Large intestine (tissue), 3 donors: ENCODE measurements around the gene POP5. TPM values are rescaled to one million over a fixed set of nuclear protein-coding genes. Genes with fewer than 3 reads are reported as not detected.
"Not testable (repeated sequence)": the region's sequence is repeated elsewhere in the genome, so short reads cannot be mapped to it uniquely, and the experiment has no call there.

ENCODE experiments used
- DNase-seq, 2 donors: peaks; one replicate each; pipeline versions ENCODE4 v3.0.0 to v3.0.0-alpha.2; 2013
- H3K27ac ChIP-seq: one replicate; pipeline ENCODE4 v1.5.1; 2013; ENCODE audit warnings: low read length
- H3K27me3 ChIP-seq: 2 replicates; pipeline ENCODE4 v1.6.1; 2013; ENCODE audit warnings: low read length; ENCODE audit not compliant: control insufficient read depth, insufficient read depth
- H3K36me3 ChIP-seq: 2 replicates; pipeline ENCODE4 v1.6.1; 2013; ENCODE audit warnings: low read length; ENCODE audit not compliant: control insufficient read depth, insufficient read depth
- H3K4me1 ChIP-seq: one replicate; pipeline ENCODE4 v1.6.1; 2013; ENCODE audit warnings: low read length; ENCODE audit not compliant: control insufficient read depth, insufficient read depth
- H3K4me3 ChIP-seq: one replicate; pipeline ENCODE4 v1.5.1; 2013; ENCODE audit warnings: low read length
- H3K9me3 ChIP-seq: one replicate; pipeline ENCODE4 v1.6.1; 2013; ENCODE audit warnings: mild to moderate bottlenecking, low read depth, low read length, moderate library complexity; ENCODE audit not compliant: control insufficient read depth
- WGBS: methylation state at CpG from one replicate; pipeline ENCODE4 v1.1.5; 2013; ENCODE audit warnings: low lambda C conversion rate; ENCODE audit not compliant: insufficient coverage; 5-methylcytosine and 5-hydroxymethylcytosine counted together
- polyA plus RNA-seq: library from polyadenylated mRNA; unstranded; fragments of 120-200 nt; gene quantifications from one replicate; pipeline ENCODE4 v1.2.1, GENCODE V29; 2013

The POP5 gene
- polyA plus RNA-seq, 1 donor, result 57.1 TPM

DNA sequence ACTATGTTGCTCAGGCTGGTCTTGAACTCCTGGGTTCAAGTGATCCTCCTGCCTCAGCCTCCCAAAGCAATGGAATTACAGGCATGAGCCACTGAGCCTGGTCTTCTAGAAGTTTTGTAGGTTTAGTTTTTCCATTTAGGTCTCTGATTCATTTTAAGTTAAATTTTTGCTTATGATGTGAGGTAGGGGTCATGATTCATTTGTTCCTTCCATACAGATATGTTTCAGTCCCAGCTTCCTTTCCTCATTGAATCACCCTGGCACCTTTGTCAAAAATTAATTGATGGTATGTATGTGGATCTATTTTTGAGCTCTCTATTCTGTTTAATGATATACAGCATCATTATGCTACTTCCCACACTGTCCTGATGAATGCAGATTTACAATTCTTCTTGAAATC is 33.6 kb upstream of the POP5 start:
- no peak overlapping the region for H3K27ac ChIP-seq
- no peaks in the 10 kb centered on the region for H3K36me3 ChIP-seq
- no peak overlapping the region for H3K4me3 ChIP-seq
- H3K9me3 ChIP-seq, result no peaks in the 10 kb centered on the region
- peaks cover 9% of the 10 kb centered on the region for H3K27me3 ChIP-seq
- no peaks in the 10 kb centered on the region for H3K4me1 ChIP-seq
- DNase-seq, result no peak

- H3K4me3 ChIP-seq, H3K36me3 ChIP-seq, H3K9me3 ChIP-seq, H3K4me1 ChIP-seq, H3K27ac ChIP-seq, H3K27me3 ChIP-seq, DNase-seq: not testable (repeated sequence)
- WGBS, result no CpG with 5 or more reads among the region's 1 CpG
Observed at GRCh38 chr12:120611534-120611933, 30.3 kb upstream of the POP5 start.

DNA sequence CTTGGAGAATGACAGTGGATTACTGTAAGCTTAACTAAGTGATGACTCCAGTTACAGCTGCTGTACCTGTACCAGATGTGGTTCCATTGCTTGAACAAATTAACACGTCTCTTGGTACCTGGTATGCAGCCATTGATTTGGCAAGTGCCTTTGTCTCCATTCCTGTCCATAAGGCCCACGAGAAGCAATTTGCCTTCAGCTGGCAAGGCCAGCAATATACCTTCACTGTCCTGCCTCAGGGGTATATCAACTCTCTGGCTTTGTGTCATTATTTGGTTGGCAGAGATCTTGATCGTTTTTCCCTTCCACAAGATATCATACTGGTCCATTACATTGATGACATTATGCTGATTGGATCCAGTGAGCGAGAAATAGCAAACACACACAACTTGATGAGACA is 29.4 kb upstream of the POP5 start:
- Histone ChIP-seq H3K27me3 (no peaks in the 10 kb centered on the region), H3K4me3 (no peak overlapping the region)
- 100% methylated on average over 1 of the region's 4 CpGs for WGBS

DNA sequence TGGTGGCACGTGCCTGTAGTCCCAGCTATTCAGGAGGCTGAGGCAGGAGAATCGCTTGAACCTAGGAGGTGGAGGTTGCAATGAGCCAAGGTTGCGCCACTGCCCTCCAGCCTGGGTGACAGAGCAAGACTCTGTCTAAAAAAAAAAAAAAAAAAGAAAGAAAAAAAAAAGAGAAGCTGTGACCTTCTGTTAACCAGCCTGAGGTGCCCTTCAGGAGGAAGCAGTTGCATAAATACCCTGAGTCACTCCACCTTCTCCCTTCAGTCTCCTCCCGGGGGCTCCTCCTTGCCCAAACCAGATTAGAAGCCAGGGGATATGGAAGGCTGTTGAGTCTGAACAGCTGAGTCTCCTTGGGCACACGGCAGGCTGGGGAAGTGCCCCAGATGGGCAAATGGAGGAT is 21.2 kb upstream of the POP5 start:
- H3K9me3 ChIP-seq, H3K4me1 ChIP-seq, DNase-seq, H3K4me3 ChIP-seq, H3K27ac ChIP-seq, H3K36me3 ChIP-seq: not testable (repeated sequence)
- peaks cover 12% of the 10 kb centered on the region for H3K27me3 ChIP-seq
- WGBS, result 0% methylated on average over 1 of the region's 5 CpGs

More for the DNA sequence above, 29.4 kb upstream of the POP5 start:
- H3K27ac ChIP-seq, result no peak overlapping the region
- no peaks in the 10 kb centered on the region for H3K9me3 ChIP-seq
- DNase-seq, result no peak
- H3K4me1 ChIP-seq, result no peaks in the 10 kb centered on the region
- H3K36me3 ChIP-seq, result no peaks in the 10 kb centered on the region

GRCh38 chr12:120599672-120600552 is 18.7 kb upstream of the POP5 start:
- H3K4me1 ChIP-seq, result no peaks in the 10 kb centered on the region
- H3K36me3 ChIP-seq, result no peaks in the 10 kb centered on the region
- H3K27me3 ChIP-seq, result peaks cover 12% of the 10 kb centered on the region
- 83% methylated on average over 11 of the region's 23 CpGs for WGBS
- no peak overlapping the region for H3K4me3 ChIP-seq
- DNase-seq, result no peak
- no peak overlapping the region for H3K27ac ChIP-seq
- H3K9me3 ChIP-seq, result no peaks in the 10 kb centered on the region

GRCh38 chr12:120598674-120599463 is 17.7 kb upstream of the POP5 start:
- Histone ChIP-seq H3K27me3 (peaks cover 12% of the 10 kb centered on the region), H3K36me3 (no peaks in the 10 kb centered on the region), H3K27ac (no peak overlapping the region), H3K4me1 (no peaks in the 10 kb centered on the region), H3K4me3 (no peak overlapping the region), H3K9me3 (no peaks in the 10 kb centered on the region)
- no CpG with 5 or more reads among the region's 13 CpGs for WGBS
- peak in 1 of 2 donors; percentile 39 for DNase-seq

DNA sequence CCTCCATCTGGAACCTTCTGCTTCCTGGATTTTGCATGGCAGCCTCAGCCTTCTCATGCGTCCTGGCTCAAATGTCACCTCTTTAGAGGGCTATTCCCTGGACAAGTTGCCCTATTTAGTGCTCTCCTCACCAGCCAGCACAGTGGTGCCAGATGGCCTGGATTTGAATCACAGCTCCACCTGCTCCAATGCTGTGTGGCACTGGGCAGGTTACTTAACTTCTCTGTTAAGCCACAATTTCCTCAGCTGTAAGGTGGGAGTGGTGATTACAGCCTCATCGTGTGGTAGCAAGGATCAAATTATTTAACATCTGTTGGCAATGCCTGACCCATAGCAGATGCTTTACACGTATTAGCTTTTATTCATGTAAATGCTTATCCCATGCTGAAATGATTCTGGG is 16.7 kb upstream of the POP5 start:
- H3K4me1 ChIP-seq, result no peaks in the 10 kb centered on the region
- no peak for DNase-seq
- H3K9me3 ChIP-seq, result no peaks in the 10 kb centered on the region
- peaks cover 12% of the 10 kb centered on the region for H3K27me3 ChIP-seq
- 60% methylated on average over 1 of the region's 3 CpGs for WGBS
- no peaks in the 10 kb centered on the region for H3K36me3 ChIP-seq
- no peak overlapping the region for H3K27ac ChIP-seq
- no peak overlapping the region for H3K4me3 ChIP-seq

GRCh38 chr12:120596901-120597300 is 15.7 kb upstream of the POP5 start:
- DNase-seq, result no peak
- Histone ChIP-seq H3K36me3 (no peaks in the 10 kb centered on the region), H3K4me3 (no peak overlapping the region), H3K4me1 (no peaks in the 10 kb centered on the region), H3K9me3 (no peaks in the 10 kb centered on the region), H3K27me3 (peaks cover 12% of the 10 kb centered on the region), H3K27ac (no peak overlapping the region)
- WGBS, result no CpG with 5 or more reads among the region's 3 CpGs

- H3K4me1 ChIP-seq, result peaks cover 5% of the 10 kb centered on the region
- no peak overlapping the region for H3K27ac ChIP-seq
- no peak overlapping the region for H3K4me3 ChIP-seq
- no peaks in the 10 kb centered on the region for H3K36me3 ChIP-seq
- no peaks in the 10 kb centered on the region for H3K27me3 ChIP-seq
- WGBS, result 93% methylated on average over 3 of the region's 8 CpGs
- DNase-seq, result no peak
- H3K9me3 ChIP-seq, result no peaks in the 10 kb centered on the region
Observed at GRCh38 chr12:120592121-120593049, 11.2 kb upstream of the POP5 start.
